HepG2 (cell line): ENCODE data around the gene CEP97. TPM values are rescaled to one million over a fixed set of nuclear protein-coding genes. Genes with fewer than 3 reads are reported as not detected.

ENCODE experiments used
- ARHGAP35 ChIP-seq: sonication (generic); formaldehyde crosslinking; IDR thresholded peaks from 2 replicates; pipeline ENCODE4 v1.9.0; 2022; ENCODE audit warnings: mild to moderate bottlenecking, inconsistent platforms, moderate library complexity, missing genetic modification reagents, borderline replicate concordance
- ARNT2 ChIP-seq: sonication (generic); formaldehyde crosslinking; IDR thresholded peaks from 2 replicates; pipeline ENCODE4 v1.8.0; 2022; ENCODE audit warnings: mild to moderate bottlenecking, low read depth, missing genetic modification reagents, moderate library complexity
- BORCS8-MEF2B ChIP-seq: sonication (generic); formaldehyde crosslinking; IDR thresholded peaks from 2 replicates; pipeline ENCODE4 v1.8.0; 2022; ENCODE audit warnings: mild to moderate bottlenecking, missing genetic modification reagents
- DBP ChIP-seq: sonication (generic); formaldehyde crosslinking; IDR thresholded peaks from 2 replicates; pipeline ENCODE4 v1.4.0; 2020; ENCODE audit warnings: missing genetic modification reagents; ENCODE audit errors: not compliant biosample characterization
- EHMT2 ChIP-seq: fragments of 200-600 bp; sonication (generic); IDR thresholded peaks from 2 replicates; pipeline ENCODE4 v1.7.0; 2017; ENCODE audit warnings: antibody characterized with exemption, low read depth, low read length, borderline replicate concordance
- FOXP4 ChIP-seq: sonication (generic); formaldehyde crosslinking; IDR thresholded peaks from 2 replicates; pipeline ENCODE4 v1.4.0; 2020; ENCODE audit warnings: missing genetic modification reagents
- GRHL1 ChIP-seq: sonication (generic); formaldehyde crosslinking; conservative IDR thresholded peaks from 2 replicates; pipeline ENCODE4 v1.8.0; 2022; ENCODE audit warnings: missing genetic modification reagents
- PAXIP1 ChIP-seq: sonication (generic); formaldehyde crosslinking; conservative IDR thresholded peaks from 2 replicates; pipeline ENCODE4 v1.4.0; 2020; ENCODE audit warnings: mild to moderate bottlenecking, missing genetic modification reagents, moderate library complexity
- PHF21A ChIP-seq: sonication (generic); formaldehyde crosslinking; IDR thresholded peaks from 2 replicates; pipeline ENCODE4 v1.5.0; 2020; ENCODE audit warnings: mild to moderate bottlenecking, missing genetic modification reagents
- ZFY ChIP-seq: sonication (generic); formaldehyde crosslinking; IDR thresholded peaks from 2 replicates; pipeline ENCODE4 v1.4.0; 2020; ENCODE audit warnings: missing genetic modification reagents
- ZNF18 ChIP-seq: sonication (generic); formaldehyde crosslinking; IDR thresholded peaks from 2 replicates; pipeline ENCODE4 v1.8.0; 2022; ENCODE audit warnings: mild to moderate bottlenecking, missing genetic modification reagents; ENCODE audit not compliant: insufficient replicate concordance
- ZNF691 ChIP-seq: sonication (generic); formaldehyde crosslinking; IDR thresholded peaks from 2 replicates; pipeline ENCODE4 v1.4.0; 2020; ENCODE audit warnings: missing genetic modification reagents, low read depth, mild to moderate bottlenecking, borderline replicate concordance
- ZNF788 ChIP-seq: sonication (generic); formaldehyde crosslinking; IDR thresholded peaks from 2 replicates; pipeline ENCODE4 v1.5.0; 2020; ENCODE audit warnings: mild to moderate bottlenecking, missing genetic modification reagents, borderline replicate concordance
- ZNF879 ChIP-seq: sonication (generic); formaldehyde crosslinking; IDR thresholded peaks from 2 replicates; pipeline ENCODE4 v1.8.1; 2023; ENCODE audit warnings: missing genetic modification reagents
- ZNF891 ChIP-seq: sonication (generic); formaldehyde crosslinking; IDR thresholded peaks from 2 replicates; pipeline ENCODE4 v1.5.0; 2020; ENCODE audit warnings: mild to moderate bottlenecking, missing genetic modification reagents
- polyA plus RNA-seq, 8 experiments: library from polyadenylated mRNA; depleted of rRNA in 3 of 8; stranded (reverse) in 7 of 8; unstranded in 1 of 8; fragments of >200 nt; fragmentation: Illumina TruSeq in 4 of 8; extraction: Trizol in 4 of 8; gene quantifications; 2 replicates each; pipeline versions ENCODE4 v1.2.1 to v1.2.3, GENCODE V29; 2011 to 2016; ENCODE audit warnings: low read depth in 4 of 8, missing spikeins in 1 of 8, mixed read lengths in 1 of 8; ENCODE audit not compliant: insufficient read depth in 1 of 8
- total RNA-seq, 5 experiments: library from RNA; depleted of rRNA; stranded (reverse); fragments of >200 nt; fragmentation: Illumina TruSeq; extraction: Trizol; gene quantifications; 2 replicates each; pipeline ENCODE4 v1.2.3, GENCODE V29; 2016; ENCODE audit warnings: low read depth in 1 of 5

The CEP97 gene
- total and polyA plus RNA-seq, 2 of the 13 experiments (the other 11 are each of a cell fraction or from before 2014, with no cell fraction given): 0.99 to 6.5 TPM

- TF ChIP-seq FOXP4 (CRISPR knock-in tag): no peak
- no peak for TF ChIP-seq ZNF18 (CRISPR knock-in tag)
- no peak for TF ChIP-seq EHMT2
- no peak for TF ChIP-seq DBP (CRISPR knock-in tag)
- no peak for TF ChIP-seq ZNF691
- peak; percentile 51; the same call in 1 of the 2 replicates for TF ChIP-seq ZFY (CRISPR knock-in tag)
- no peak; the same call in 1 of the 2 replicates for TF ChIP-seq ARHGAP35
- no peak for TF ChIP-seq GRHL1 (CRISPR knock-in tag)
- no peak for TF ChIP-seq ZNF891 (CRISPR knock-in tag)
- no peak for TF ChIP-seq ZNF788 (CRISPR knock-in tag)
- no peak for TF ChIP-seq PAXIP1 (CRISPR knock-in tag)
- no peak for TF ChIP-seq ARNT2 (CRISPR knock-in tag)
- peak; percentile 64; the same call in 1 of the 2 replicates for TF ChIP-seq PHF21A (CRISPR knock-in tag)
- TF ChIP-seq ZNF879 (CRISPR knock-in tag): no peak
- TF ChIP-seq BORCS8-MEF2B (CRISPR knock-in tag): 0 out of 2 replicates have a peak, but pooled peaks have one; percentile 19
These were observed at the start of gene CEP97 (continued) for GRCh38 chr3:101724329-101725193.
